GM12878 (cell line): ENCODE results near the gene NELFB. TPM values are rescaled to one million over a fixed set of nuclear protein-coding genes. Genes with fewer than 3 reads are reported as not detected.
A peak's percentile ranks its signal among the peaks of the same experiment; 100 is the strongest.

ENCODE experiments used
- ATAC-seq: fragments of 200-7000 bp; cut with Tn5 transposase; 3 replicates; pipeline ENCODE4 v1.9.1; 2020; ENCODE audit warnings: mild to moderate bottlenecking, moderate library complexity
- BruUV-seq: library from RNA; stranded (reverse); fragments of 400-500 nt; replicated peaks from 2 replicates; lab custom pipeline; 2021; lab: Mats Ljungman, UMichigan
- CTCF ChIA-PET: fragments of 300-600 bp; sonication (Branson Sonifier 250); formaldehyde crosslinking; extraction: SDS; loops from one replicate; lab custom pipeline; 2021; ENCODE audit warnings: inconsistent platforms; lab: Yijun Ruan, JAX
- POLR2A ChIA-PET: fragments of 350-600 bp; formaldehyde crosslinking; extraction: SDS; loops from one replicate; lab custom pipeline; 2021; ENCODE audit warnings: inconsistent platforms; lab: Charles Lee
- RAD21 ChIA-PET: fragments of 300-600 bp; sonication (Branson Sonifier 250); formaldehyde crosslinking; loops from one replicate; lab custom pipeline; 2023; ENCODE audit warnings: antibody characterized with exemption; ENCODE audit not compliant: unreplicated experiment; lab: Charles Lee
- SMC1A ChIA-PET: fragments of 300-600 bp; sonication (Branson Sonifier 250); formaldehyde crosslinking; loops from one replicate; lab custom pipeline; 2023; ENCODE audit not compliant: unreplicated experiment, uncharacterized antibody; lab: Charles Lee
- DNase-seq: peaks from one replicate; pipeline ENCODE4 v3.0.0-alpha.2; 2011; ENCODE audit warnings: low read depth, low spot score
- FAIRE-seq: peaks from 3 replicates; lab custom pipeline; 2011; peaks lifted over from hg19 to GRCh38; lab: Jason Lieb, UNC
- H2AFZ ChIP-seq: 2 replicates; pipeline ENCODE4 v1.6.0; 2011; ENCODE audit warnings: low read depth, low read length, control low read depth; ENCODE audit not compliant: control insufficient read depth
- H3K27ac ChIP-seq: 2 replicates; pipeline ENCODE4 v1.5.1; 2011; ENCODE audit warnings: control low read depth; ENCODE audit not compliant: control insufficient read depth, insufficient read depth
- H3K27me3 ChIP-seq, 2 experiments: replicated peaks in 1 of 2; 2 replicates each; pipeline versions ENCODE4 v1.6.0 to v1.6.1; 2011; ENCODE audit warnings: low read length in 1 of 2; ENCODE audit not compliant: control insufficient read depth in 2 of 2, insufficient read depth in 2 of 2
- H3K36me3 ChIP-seq, 2 experiments: 2 replicates each; pipeline ENCODE4 v1.5.1; 2011; ENCODE audit warnings: low read length in 1 of 2; ENCODE audit not compliant: control insufficient read depth in 2 of 2, insufficient read depth in 2 of 2
- H3K4me1 ChIP-seq: 2 replicates; pipeline ENCODE4 v1.6.1; 2011; ENCODE audit warnings: mild to moderate bottlenecking, low read length, moderate library complexity, mixed read lengths; ENCODE audit not compliant: control insufficient read depth, insufficient read depth
- H3K4me2 ChIP-seq: 2 replicates; pipeline ENCODE4 v1.6.0; 2011; ENCODE audit warnings: control low read depth; ENCODE audit not compliant: control insufficient read depth, insufficient read depth
- H3K4me3 ChIP-seq: fragments of 200-600 bp; sonication (generic); 2 replicates; pipeline ENCODE4 v1.5.1; 2016
- H3K79me2 ChIP-seq: 2 replicates; pipeline ENCODE4 v1.6.0; 2011; ENCODE audit warnings: low read length; ENCODE audit not compliant: control insufficient read depth, insufficient read depth
- H3K9ac ChIP-seq: 2 replicates; pipeline ENCODE4 v1.8.0; 2011; ENCODE audit warnings: low read length, control low read depth, mixed read lengths; ENCODE audit not compliant: control insufficient read depth, insufficient read depth
- H3K9me3 ChIP-seq: replicated peaks from 3 replicates; pipeline ENCODE4 v1.5.1; 2011; ENCODE audit warnings: mild to moderate bottlenecking, low read length; ENCODE audit not compliant: control insufficient read depth, insufficient read depth
- H4K20me1 ChIP-seq: 2 replicates; pipeline ENCODE4 v1.6.0; 2011; ENCODE audit not compliant: control insufficient read depth, insufficient read depth
- BHLHE40 ChIP-seq, 2 experiments: fragments of 450-650 bp in 1 of 2; IDR thresholded peaks; 2 replicates each; pipeline ENCODE4 v1.6.1; 2011 to 2017; ENCODE audit warnings: low read depth in 2 of 2, borderline replicate concordance in 1 of 2, improper control_type of control experiment in 1 of 2, low read length in 1 of 2, mild to moderate bottlenecking in 1 of 2
- HDAC6 ChIP-seq: fragments of 200-600 bp; sonication (generic); IDR thresholded peaks from one replicate; pipeline ENCODE4 v1.8.0; 2017; ENCODE audit warnings: antibody characterized with exemption; ENCODE audit not compliant: unreplicated experiment
- KAT2A ChIP-seq: conservative IDR thresholded peaks from 2 replicates; pipeline ENCODE4 v1.6.1; 2011; ENCODE audit warnings: low read depth, low read length; ENCODE audit not compliant: control insufficient read depth
- MXI1 ChIP-seq: fragments of 150-350 bp; IDR thresholded peaks from 2 replicates; pipeline ENCODE4 v1.6.1; 2011; ENCODE audit warnings: low read depth, mild to moderate bottlenecking, inconsistent platforms, low read length, improper control_type of control experiment
- NR2C1 ChIP-seq: fragments of 450-650 bp; IDR thresholded peaks from 2 replicates; pipeline ENCODE4 v1.6.1; 2017; ENCODE audit warnings: antibody characterized with exemption, mild to moderate bottlenecking, moderate library complexity
- NR2F1 ChIP-seq: fragments of 450-650 bp; conservative IDR thresholded peaks from 2 replicates; pipeline ENCODE4 v1.6.1; 2017; ENCODE audit warnings: mild to moderate bottlenecking
- PAX5 ChIP-seq: IDR thresholded peaks from 2 replicates; pipeline ENCODE4 v1.6.1; 2011; ENCODE audit warnings: low read depth, low read length, borderline replicate concordance
- SUZ12 ChIP-seq: fragments of 200-600 bp; sonication (generic); IDR thresholded peaks from one replicate; pipeline ENCODE4 v1.6.1; 2018; ENCODE audit warnings: antibody characterized with exemption, mild to moderate bottlenecking; ENCODE audit not compliant: unreplicated experiment
- YY1 ChIP-seq: IDR thresholded peaks from 2 replicates; pipeline ENCODE4 v1.6.1; 2011; ENCODE audit warnings: low read depth, mild to moderate bottlenecking, low read length
- WGBS: methylation state at CpG from one replicate; pipeline ENCODE4 v1.1.6; 2016; ENCODE audit warnings: low lambda C conversion rate; ENCODE audit not compliant: insufficient replicate concordance, insufficient coverage; ENCODE audit errors: missing lambda C conversion rate; 5-methylcytosine and 5-hydroxymethylcytosine counted together
- in situ Hi-C: fragments of 300-500 bp; cut with MboI; formaldehyde crosslinking; loops from 9 replicates; pipeline ENCODE4 v1.14.3; 2018; ENCODE audit warnings: mixed read lengths
- intact Hi-C: fragments of 100-400 bp; cut with micrococcal nuclease; formaldehyde crosslinking; loops from one replicate; pipeline ENCODE4 v1.14.2; 2022; ENCODE audit not compliant: unreplicated experiment
- polyA plus RNA-seq, 11 experiments: library from polyadenylated mRNA; depleted of rRNA in 4 of 11; unstranded in 6 of 11; stranded (reverse) in 5 of 11; fragments of >200 nt; fragmentation: Nextera tagmentation in 4 of 11; fragmentation: Illumina TruSeq in 1 of 11; extraction: Ambion mirVana in 4 of 11; extraction: Trizol in 1 of 11; gene quantifications; 1 replicate in 1 of 11; 2 replicates in 10 of 11; pipeline versions ENCODE4 v1.2.1 to v1.2.3, GENCODE V29; 2011 to 2016; ENCODE audit warnings: inconsistent platforms in 2 of 11, missing spikeins in 2 of 11, low read depth in 1 of 11
- total RNA-seq, 4 experiments: library from RNA; depleted of rRNA in 3 of 4; stranded (reverse); fragments of >200 nt in 3 of 4; fragmentation: Illumina TruSeq in 1 of 4; extraction: Trizol in 1 of 4; gene quantifications; 2 replicates each; pipeline versions ENCODE4 v1.2.1 to v1.2.3, GENCODE V29; 2013 to 2021

Gene NELFB
- total and polyA plus RNA-seq, 10 of the 15 experiments (the other 5 are each of a cell fraction or from before 2014, with no cell fraction given): 0.19 to 63.4 (median 30.9) TPM

- Histone ChIP-seq H3K4me1 (peaks cover 16% of the 10 kb centered on the region), H3K9ac (no peak overlapping the region), H3K27ac (no peak overlapping the region), H3K36me3 (peaks cover 0 to 2% of the 10 kb centered on the region in 2 experiments; a peak in 1 of 4 replicates), H4K20me1 (no peaks in the 10 kb centered on the region), H3K27me3 (no peaks in the 10 kb centered on the region), H3K9me3 (no peaks in the 10 kb centered on the region), H3K4me2 (peak overlapping the region; percentile 55), H2AFZ (no peak overlapping the region; the same call in 1 of the 2 replicates), H3K4me3 (peak overlapping the region; percentile 22; the same call in 1 of the 2 replicates), H3K79me2 (no peaks in the 10 kb centered on the region)
- WGBS: 22% methylated on average over 15 of the region's 61 CpGs
- ChIA-PET RAD21 (interaction anchor here (0.5 to 1.8 kb wide), 4 partner anchors 17 to 521 kb away, joined by 3 to 7 read pairs (median 4); partner anchors contain the start of genes NDOR1, TMEM203 and TPRN), SMC1A (no interaction called here), CTCF (interaction anchor here (1.1 to 3.7 kb wide), 2 partner anchors 33 to 71 kb away, joined by 3 to 18 read pairs; partner anchors contain the start of genes ANAPC2 and SSNA1), POLR2A (interaction anchor here (0.8 to 5.5 kb wide), 9 partner anchors 11 to 95 kb away, joined by 3 to 68 read pairs (median 18); partner anchors contain the start of genes NDOR1, TMEM203, TPRN and TUBB4B)
- intact Hi-C loops: loop anchor here (2.0 to 10.0 kb wide), 3 partner anchors 21 to 177 kb away; partner anchors contain the start of genes ANAPC2, NPDC1, SSNA1 and TPRN
- in situ Hi-C loops: no loop called here
- ATAC-seq (no peak), FAIRE-seq (no peak), DNase-seq (no peak)
- BruUV-seq: no TSS peak
- TF ChIP-seq SUZ12 (no peak), PAX5 (no peak), BHLHE40 (IDR thresholded peaks at IDR 0.05; ENCODE audit: borderline replicate concordance in 1 of 2, low read depth in 2 of 2, low read length in 1 of 2) (0 out of 4 replicates have a peak, but pooled peaks of 1 of the 2 experiments have one; percentile 7), KAT2A (no peak), HDAC6 (no peak), NR2C1 (peak; percentile 69), MXI1 (no peak), NR2F1 (peak; percentile 94), YY1 (no peak)
These were observed 33.5 kb upstream of the NELFB start for GRCh38 chr9:137221506-137222111.
